Epithelial cell of proximal tubule (primary cell): ENCODE data around the gene DHRS13. TPM values are rescaled to one million over a fixed set of nuclear protein-coding genes. Genes with fewer than 3 reads are reported as not detected.

ENCODE experiments used
- DNase-seq: peaks from one replicate; pipeline ENCODE4 v3.0.0-alpha.2; 2011; ENCODE audit warnings: low read depth
- H3K4me3 ChIP-seq: 2 replicates; pipeline ENCODE4 v1.5.1; 2011; ENCODE audit warnings: low read depth, mild to moderate bottlenecking, low read length
- CTCF ChIP-seq: conservative IDR thresholded peaks from 2 replicates; pipeline ENCODE4 v1.5.1; 2012; ENCODE audit warnings: low read depth, mild to moderate bottlenecking, low read length
- total RNA-seq: library from RNA; depleted of rRNA; stranded (reverse); fragments of >200 nt; gene quantifications from 2 replicates; pipeline ENCODE4 v1.2.3, GENCODE V29; 2015

DHRS13 gene
- total RNA-seq, 1 donor from 2014 or later: 18.0 TPM

- no peak overlapping the region for H3K4me3 ChIP-seq
- no peak for TF ChIP-seq CTCF
- DNase-seq: no peak
Observed at GRCh38 chr17:28875848-28876550, 26.9 kb downstream of the DHRS13 start.

- H3K4me3 ChIP-seq: no peak overlapping the region
- no peak for DNase-seq
- no peak for TF ChIP-seq CTCF
Observed at GRCh38 chr17:28874750-28875149, 28.1 kb downstream of the DHRS13 start.

- TF ChIP-seq CTCF: no peak
- no peak for DNase-seq
- H3K4me3 ChIP-seq: no peak overlapping the region
Observed at GRCh38 chr17:28873839-28874238, 29.0 kb downstream of the DHRS13 start.

GRCh38 chr17:28871056-28871579 lies 31.8 kb downstream of the DHRS13 start:
- no peak overlapping the region for H3K4me3 ChIP-seq
- TF ChIP-seq CTCF: no peak
- DNase-seq: no peak

- no peak for DNase-seq
- no peak for TF ChIP-seq CTCF
- no peak overlapping the region for H3K4me3 ChIP-seq
Observed at GRCh38 chr17:28867276-28867675, 35.6 kb downstream of the DHRS13 start.

GRCh38 chr17:28865946-28866752 lies 36.7 kb downstream of the DHRS13 start:
- H3K4me3 ChIP-seq: no peak overlapping the region
- DNase-seq: no peak
- no peak for TF ChIP-seq CTCF
